CD14-positive monocyte (primary cell): Measurements from ENCODE around the gene CCDC159. TPM values are rescaled to one million over a fixed set of nuclear protein-coding genes. Genes with fewer than 3 reads are reported as not detected.

Source experiments
- DNase-seq, 3 donors: peaks; one replicate each; pipeline ENCODE4 v3.0.0-alpha.2; 2011 to 2022
- H2AFZ ChIP-seq: 2 replicates; pipeline ENCODE4 v1.6.0; 2012; ENCODE audit warnings: mild to moderate bottlenecking, low read depth, low read length, inconsistent platforms; ENCODE audit not compliant: insufficient read depth, poor library complexity, severe bottlenecking
- H3K27ac ChIP-seq, 2 donors: 1 replicate in 1 of 2; 2 replicates in 1 of 2; pipeline ENCODE4 v1.5.1; 2012 to 2013; ENCODE audit warnings: low read length in 2 of 2, control low read depth in 1 of 2, inconsistent platforms in 1 of 2, low read depth in 1 of 2, mild to moderate bottlenecking in 1 of 2
- H3K27me3 ChIP-seq, 2 donors: one replicate each; pipeline versions ENCODE4 v1.6.0 to v1.6.1; 2011 to 2013; ENCODE audit warnings: low read length in 2 of 2; ENCODE audit not compliant: control insufficient read depth in 2 of 2, insufficient read depth in 2 of 2
- H3K36me3 ChIP-seq, 2 donors: replicated peaks in 1 of 2; 1 replicate in 1 of 2; 2 replicates in 1 of 2; pipeline versions ENCODE4 v1.5.1 to v1.6.1; 2012 to 2013; ENCODE audit warnings: low read length in 2 of 2, control low read depth in 1 of 2, inconsistent platforms in 1 of 2, mild to moderate bottlenecking in 1 of 2; ENCODE audit not compliant: insufficient read depth in 2 of 2, control insufficient read depth in 1 of 2
- H3K4me1 ChIP-seq, 2 donors: 1 replicate in 1 of 2; 2 replicates in 1 of 2; pipeline versions ENCODE4 v1.5.1 to v1.6.1; 2012 to 2013; ENCODE audit warnings: low read length in 2 of 2, control low read depth in 1 of 2, inconsistent platforms in 1 of 2, mild to moderate bottlenecking in 1 of 2, moderate library complexity in 1 of 2; ENCODE audit not compliant: insufficient read depth in 2 of 2, control insufficient read depth in 1 of 2
- H3K4me2 ChIP-seq: replicated peaks from 2 replicates; pipeline ENCODE3; 2012; ENCODE audit warnings: low read length, moderate library complexity, mild to moderate bottlenecking; ENCODE audit not compliant: poor library complexity, severe bottlenecking; ENCODE audit errors: extremely low read depth
- H3K4me3 ChIP-seq, 3 experiments: fragments of 200-600 bp in 1 of 3; sonication (generic) in 1 of 3; replicated peaks in 1 of 3; 1 replicate in 2 of 3; 2 replicates in 1 of 3; pipeline ENCODE4 v1.5.1; 2011 to 2013; ENCODE audit warnings: low read length in 3 of 3, mild to moderate bottlenecking in 3 of 3, control low read depth in 2 of 3, low read depth in 2 of 3, inconsistent platforms in 1 of 3, moderate library complexity in 1 of 3
- H3K79me2 ChIP-seq: 2 replicates; pipeline ENCODE4 v1.6.0; 2012; ENCODE audit warnings: mild to moderate bottlenecking, control low read depth, inconsistent platforms, low read length, moderate library complexity; ENCODE audit not compliant: insufficient read depth
- H3K9ac ChIP-seq: 2 replicates; pipeline ENCODE4 v1.6.0; 2017; ENCODE audit warnings: low read length, mild to moderate bottlenecking; ENCODE audit not compliant: insufficient read depth, poor library complexity, severe bottlenecking
- H3K9me3 ChIP-seq, 2 donors: replicated peaks in 1 of 2; 1 replicate in 1 of 2; 2 replicates in 1 of 2; pipeline versions ENCODE4 v1.5.1 to v1.6.1; 2012 to 2013; ENCODE audit warnings: low read length in 2 of 2, control low read depth in 1 of 2; ENCODE audit not compliant: control insufficient read depth in 1 of 2, insufficient read depth in 1 of 2
- H4K20me1 ChIP-seq: 2 replicates; pipeline ENCODE4 v1.6.0; 2012; ENCODE audit warnings: mild to moderate bottlenecking, low read length, control low read depth, moderate library complexity; ENCODE audit not compliant: insufficient read depth
- H3K27ac Mint-ChIP-seq, 7 donors: one replicate each; pipeline ENCODE4 v1.8.0; 2020; ENCODE audit warnings: mild to moderate bottlenecking in 7 of 7, mixed read lengths in 7 of 7, moderate library complexity in 6 of 7, inconsistent platforms in 2 of 7
- H3K27me3 Mint-ChIP-seq, 3 donors: one replicate each; pipeline ENCODE4 v1.8.0; 2021 to 2022; ENCODE audit warnings: low read depth in 3 of 3, mild to moderate bottlenecking in 3 of 3, mixed read lengths in 3 of 3, moderate library complexity in 3 of 3, inconsistent platforms in 1 of 3
- H3K36me3 Mint-ChIP-seq, 2 donors: one replicate each; pipeline ENCODE4 v1.8.0; 2020; ENCODE audit warnings: mixed read lengths in 2 of 2, inconsistent platforms in 1 of 2, mild to moderate bottlenecking in 1 of 2
- H3K4me1 Mint-ChIP-seq: one replicate; pipeline ENCODE4 v1.8.0; 2020; ENCODE audit warnings: mild to moderate bottlenecking, mixed read lengths
- H3K4me3 Mint-ChIP-seq, 2 donors: one replicate each; pipeline ENCODE4 v1.8.0; 2020; ENCODE audit warnings: mild to moderate bottlenecking in 2 of 2, mixed read lengths in 2 of 2, moderate library complexity in 1 of 2
- H3K9me3 Mint-ChIP-seq, 7 donors: one replicate each; pipeline ENCODE4 v1.8.0; 2020 to 2022; ENCODE audit warnings: mixed read lengths in 7 of 7, mild to moderate bottlenecking in 6 of 7, moderate library complexity in 6 of 7, inconsistent platforms in 2 of 7
- WGBS: methylation state at CpG from one replicate; pipeline ENCODE4 v1.1.5; 2013; ENCODE audit warnings: missing lambda C conversion rate; ENCODE audit not compliant: insufficient coverage; 5-methylcytosine and 5-hydroxymethylcytosine counted together
- intact Hi-C, 2 donors: fragments of 100-400 bp; cut with micrococcal nuclease; formaldehyde crosslinking; loops; one replicate each; pipeline versions ENCODE4 v1.15.0 to v1.15.1; 2023
- polyA plus RNA-seq, 3 donors: library from polyadenylated mRNA; depleted of rRNA in 1 of 3; unstranded in 2 of 3; stranded (reverse) in 1 of 3; fragments of 300-500 nt in 2 of 3; fragments of >200 nt in 1 of 3; fragmentation: Illumina TruSeq in 2 of 3; gene quantifications; 1 replicate in 2 of 3; 2 replicates in 1 of 3; pipeline ENCODE4 v1.2.3, GENCODE V29; 2012 to 2021
- TF ChIP-seq, protein P1 (sequence below): fragments of 200-600 bp; IDR thresholded peaks from one replicate; pipeline ENCODE4 v1.8.0; 2022; ENCODE audit warnings: antibody characterized with exemption, mild to moderate bottlenecking

CCDC159 gene
- polyA plus RNA-seq, 3 donors: 37.1 to 374 (median 38.3) TPM

DNA sequence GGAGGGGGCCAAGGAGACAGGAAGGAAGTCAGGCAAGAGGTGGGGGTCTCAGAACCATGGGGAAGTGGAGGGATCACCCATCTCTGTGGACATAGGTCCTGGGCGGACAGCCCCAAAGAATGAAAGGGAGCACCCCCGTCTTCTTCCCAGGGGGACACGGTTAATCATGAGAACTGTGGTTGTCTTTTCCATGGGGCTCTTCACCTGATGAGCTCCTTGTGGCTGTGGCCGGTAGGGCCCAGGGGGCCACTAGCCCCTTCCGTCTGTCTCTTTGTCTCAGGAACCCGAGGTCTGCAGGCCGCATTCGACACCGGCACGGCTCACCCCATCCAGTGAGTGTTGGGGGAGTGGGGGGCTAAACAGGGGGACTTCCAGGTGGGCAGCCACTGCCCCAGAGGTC, 17.6 kb downstream of the CCDC159 start:
- no peak overlapping the region for H3K27ac ChIP-seq
- H3K4me2 ChIP-seq: no peak overlapping the region
- H4K20me1 ChIP-seq: peaks cover 59% of the 10 kb centered on the region
- no peak overlapping the region for H3K9ac ChIP-seq
- no peak overlapping the region for H3K4me3 Mint-ChIP-seq
- peaks cover 7% of the 10 kb centered on the region for H3K4me1 Mint-ChIP-seq
- H3K36me3 ChIP-seq: peaks cover 64 to 78% of the 10 kb centered on the region in 2 donors
- no peak overlapping the region for H3K4me3 ChIP-seq
- no peaks in the 10 kb centered on the region for H3K9me3 ChIP-seq
- H3K4me1 ChIP-seq: no peaks in the 10 kb centered on the region
- WGBS: 99% methylated on average over 10 of the region's 10 CpGs
- DNase-seq: no peak
- H2AFZ ChIP-seq: no peak overlapping the region
- no peaks in the 10 kb centered on the region for H3K79me2 ChIP-seq
- peaks cover 63 to 88% of the 10 kb centered on the region in 2 donors for H3K36me3 Mint-ChIP-seq
- TF ChIP-seq, protein P1, sequence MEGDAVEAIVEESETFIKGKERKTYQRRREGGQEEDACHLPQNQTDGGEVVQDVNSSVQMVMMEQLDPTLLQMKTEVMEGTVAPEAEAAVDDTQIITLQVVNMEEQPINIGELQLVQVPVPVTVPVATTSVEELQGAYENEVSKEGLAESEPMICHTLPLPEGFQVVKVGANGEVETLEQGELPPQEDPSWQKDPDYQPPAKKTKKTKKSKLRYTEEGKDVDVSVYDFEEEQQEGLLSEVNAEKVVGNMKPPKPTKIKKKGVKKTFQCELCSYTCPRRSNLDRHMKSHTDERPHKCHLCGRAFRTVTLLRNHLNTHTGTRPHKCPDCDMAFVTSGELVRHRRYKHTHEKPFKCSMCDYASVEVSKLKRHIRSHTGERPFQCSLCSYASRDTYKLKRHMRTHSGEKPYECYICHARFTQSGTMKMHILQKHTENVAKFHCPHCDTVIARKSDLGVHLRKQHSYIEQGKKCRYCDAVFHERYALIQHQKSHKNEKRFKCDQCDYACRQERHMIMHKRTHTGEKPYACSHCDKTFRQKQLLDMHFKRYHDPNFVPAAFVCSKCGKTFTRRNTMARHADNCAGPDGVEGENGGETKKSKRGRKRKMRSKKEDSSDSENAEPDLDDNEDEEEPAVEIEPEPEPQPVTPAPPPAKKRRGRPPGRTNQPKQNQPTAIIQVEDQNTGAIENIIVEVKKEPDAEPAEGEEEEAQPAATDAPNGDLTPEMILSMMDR: no peak
- intact Hi-C loops: no loop called here
- H3K9me3 Mint-ChIP-seq: no peaks in the 10 kb centered on the region
- H3K27ac Mint-ChIP-seq: peak overlapping the region in 1 of 7 donors; percentile 33
- peaks cover 0 to 2% (median 1%) of the 10 kb centered on the region in 3 donors for H3K27me3 Mint-ChIP-seq
- H3K27me3 ChIP-seq: no peaks in the 10 kb centered on the region

DNA sequence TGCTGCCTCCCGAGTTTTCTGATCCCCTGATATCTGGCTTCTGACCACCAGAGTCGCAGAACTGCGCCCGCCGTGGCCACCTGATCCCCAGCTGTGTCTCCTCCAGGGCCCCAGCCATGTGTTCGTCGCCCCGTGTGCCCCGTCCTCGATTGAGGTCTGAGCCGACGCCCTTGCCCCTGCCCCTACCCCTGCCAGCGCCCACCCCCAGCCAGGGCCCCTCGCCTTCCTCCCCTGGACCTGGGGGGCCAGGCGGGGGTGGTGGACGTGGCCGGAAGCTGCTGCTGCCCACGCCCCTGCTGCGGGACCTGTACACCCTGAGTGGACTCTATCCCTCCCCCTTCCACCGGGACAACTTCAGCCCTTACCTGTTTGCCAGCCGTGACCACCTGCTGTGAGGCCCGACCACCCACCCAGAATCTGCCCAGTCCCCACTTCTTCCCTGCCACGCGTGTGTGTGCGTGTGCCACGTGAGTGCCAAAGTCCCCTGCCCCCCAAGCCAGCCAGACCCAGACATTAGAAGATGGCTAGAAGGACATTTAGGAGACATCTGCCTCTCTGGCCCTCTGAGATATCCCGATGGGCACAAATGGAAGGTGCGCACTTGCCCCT, 18.1 kb downstream of the CCDC159 start:
- TF ChIP-seq, protein P1: no peak

More for the DNA sequence above, 18.1 kb downstream of the CCDC159 start:
- Histone ChIP-seq H3K4me2 (no peak overlapping the region), H3K27ac (no peak overlapping the region), H3K27me3 (no peaks in the 10 kb centered on the region), H3K79me2 (no peaks in the 10 kb centered on the region), H3K9me3 (no peaks in the 10 kb centered on the region), H2AFZ (no peak overlapping the region), H4K20me1 (peaks cover 54% of the 10 kb centered on the region), H3K4me3 (no peak overlapping the region), H3K9ac (no peak overlapping the region), H3K36me3 (peaks cover 63 to 73% of the 10 kb centered on the region in 2 donors), H3K4me1 (no peaks in the 10 kb centered on the region)
- over 99% methylated on average over 21 of the region's 28 CpGs for WGBS
- Mint-ChIP-seq H3K4me3 (no peak overlapping the region), H3K36me3 (peaks cover 61 to 85% of the 10 kb centered on the region in 2 donors), H3K4me1 (peaks cover 2% of the 10 kb centered on the region), H3K27ac (peak overlapping the region in 2 of 7 donors; percentile 14 to 19), H3K9me3 (no peaks in the 10 kb centered on the region), H3K27me3 (no peaks in the 10 kb centered on the region)
- intact Hi-C loops: no loop called here
- DNase-seq: no peak
